Testis (tissue), 3 donors: ENCODE results near the gene MRGPRE. TPM values are rescaled to one million over a fixed set of nuclear protein-coding genes. Genes with fewer than 3 reads are reported as not detected.

Experiments
- DNase-seq: peaks from one replicate; pipeline ENCODE4 v3.0.0-alpha.2; 2019
- H3K27ac ChIP-seq, 2 donors: fragments of 200-600 bp; sonication (generic); one replicate each; pipeline ENCODE4 v1.5.1; 2019
- H3K27me3 ChIP-seq: fragments of 200-600 bp; sonication (generic); one replicate; pipeline ENCODE4 v1.5.1; 2019
- H3K36me3 ChIP-seq: fragments of 200-600 bp; sonication (generic); one replicate; pipeline ENCODE4 v1.5.1; 2017; ENCODE audit warnings: low read depth; ENCODE audit errors: missing control alignments
- H3K4me1 ChIP-seq: fragments of 200-600 bp; sonication (generic); one replicate; pipeline ENCODE4 v1.5.1; 2019
- H3K4me3 ChIP-seq, 2 donors: fragments of 200-600 bp; sonication (generic); one replicate each; pipeline ENCODE4 v1.5.1; 2017 to 2019
- H3K9me3 ChIP-seq: fragments of 200-600 bp; sonication (generic); one replicate; pipeline ENCODE4 v1.5.1; 2017
- POLR2A ChIP-seq: fragments of 450-650 bp; IDR thresholded peaks from one replicate; pipeline ENCODE4 v1.6.1; 2017; ENCODE audit warnings: antibody characterized with exemption, mild to moderate bottlenecking, moderate library complexity
- WGBS, 2 donors: methylation state at CpG; one replicate each; pipeline ENCODE4 v1.1.5; 2018; 5-methylcytosine and 5-hydroxymethylcytosine counted together
- intact Hi-C: fragments of 100-400 bp; cut with DNase I; formaldehyde crosslinking; loops from one replicate; pipeline ENCODE4 v1.15.1; 2023; ENCODE audit warnings: low total_unique reads
- polyA plus RNA-seq: library from polyadenylated mRNA; stranded (reverse); fragments of 350-450 nt; fragmentation: Illumina TruSeq; extraction: RNeasy Lipid Tissue Mini Kit (QIAGEN cat#74804); gene quantifications from one replicate; pipeline ENCODE4 v1.2.3, GENCODE V29; 2014; ENCODE audit warnings: low read depth, low replicate concordance; ENCODE audit not compliant: insufficient read depth
- total RNA-seq, 2 donors: library from RNA; depleted of rRNA; stranded (reverse); fragments of >200 nt; gene quantifications; one replicate each; pipeline ENCODE4 v1.2.3, GENCODE V29; 2016
- TF ChIP-seq, protein P1 (sequence below), 3 experiments: fragments of 450-650 bp in 2 of 3; fragments of 200-600 bp in 1 of 3; sonication (generic) in 1 of 3; IDR thresholded peaks; one replicate each; pipeline ENCODE4 v1.5.1; 2016 to 2019; ENCODE audit warnings: antibody characterized with exemption in 3 of 3, mild to moderate bottlenecking in 2 of 3, moderate library complexity in 1 of 3

MRGPRE gene
- total and polyA plus RNA-seq, 3 donors from 2014 or later = 0.30 to 1.0 (median 0.93) TPM

DNA sequence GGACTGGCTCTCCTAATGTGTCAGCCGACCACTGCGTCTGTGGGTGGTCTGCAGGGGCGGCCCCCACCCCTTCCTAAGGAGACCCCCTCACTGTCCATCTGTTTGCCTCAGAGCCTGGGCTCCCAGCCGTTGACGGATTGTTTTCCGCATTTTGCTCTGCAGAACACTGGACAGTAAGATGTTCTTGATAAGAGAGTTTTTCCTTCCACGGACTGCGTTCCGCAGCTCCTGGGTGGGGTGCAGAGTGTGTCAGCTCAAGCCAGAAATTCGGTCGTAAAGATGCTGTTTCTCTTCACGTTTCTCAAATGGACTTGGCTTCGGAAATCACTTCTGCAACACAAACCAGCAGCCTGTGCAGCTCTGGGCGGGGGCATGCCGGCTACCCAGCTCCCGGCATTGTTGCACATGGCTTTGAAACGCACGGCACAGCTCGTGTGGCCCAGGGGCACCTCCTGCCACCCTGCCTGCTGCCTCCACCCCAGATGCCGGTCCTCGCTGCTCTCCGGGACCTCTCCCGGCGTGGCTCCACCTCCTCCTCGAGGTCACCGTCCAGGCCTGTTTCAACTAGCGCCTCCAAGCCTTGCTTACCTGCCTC, 10.7 kb downstream of the MRGPRE start:
- 38 to 45% methylated on average over 20 to 27 of the region's 27 CpGs for WGBS, 2 donors
- H3K27me3 ChIP-seq = no peaks in the 10 kb centered on the region

DNA sequence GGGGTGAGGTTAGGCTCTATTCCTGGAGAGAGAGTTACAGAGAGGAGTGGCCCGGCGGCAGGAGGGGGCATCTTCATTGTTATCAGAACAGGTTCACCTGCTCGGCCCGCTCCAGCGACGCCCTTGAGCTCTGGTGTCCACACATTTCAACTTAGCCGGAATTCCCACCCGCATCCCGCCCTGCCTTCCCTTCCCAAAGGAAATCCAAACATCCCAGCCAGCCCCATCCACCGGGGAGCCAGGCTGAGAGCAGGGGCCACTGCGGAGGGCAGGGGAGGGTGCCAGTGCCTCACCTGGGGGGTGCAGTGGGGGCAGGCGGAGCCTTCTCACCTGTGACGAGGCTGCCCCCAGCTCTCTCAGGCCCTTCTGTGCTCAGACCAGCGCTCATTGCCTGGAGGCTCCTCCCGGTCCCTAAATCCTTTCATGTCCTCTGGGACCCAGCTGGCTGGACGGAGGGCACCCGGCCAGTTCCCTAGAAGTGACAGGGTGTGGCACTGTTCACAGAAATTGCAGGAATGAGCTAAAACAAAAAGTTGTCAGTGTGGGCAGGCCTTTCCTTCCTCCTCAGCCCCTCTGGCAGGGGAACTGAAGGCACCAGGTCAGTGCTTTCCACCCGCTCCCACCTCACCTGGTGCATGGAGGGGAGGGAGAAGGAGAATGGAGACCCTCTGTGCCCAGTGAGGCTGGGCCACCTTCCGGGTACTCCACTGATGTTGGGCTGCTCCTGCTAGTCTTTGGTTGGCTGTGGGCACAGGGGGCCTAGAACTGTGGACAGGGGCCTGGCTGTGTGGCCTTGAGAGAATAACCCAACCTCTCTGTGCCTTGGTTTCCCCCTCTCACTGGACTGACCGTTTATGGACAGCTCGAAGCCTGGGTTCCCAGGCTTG, 11.5 kb downstream of the MRGPRE start:
- Histone ChIP-seq H3K27me3 (no peaks in the 10 kb centered on the region), H3K27ac (no peak overlapping the region), H3K9me3 (no peaks in the 10 kb centered on the region), H3K36me3 (no peaks in the 10 kb centered on the region), H3K4me3 (no peak overlapping the region), H3K4me1 (no peaks in the 10 kb centered on the region)
- WGBS, 2 donors = 68 to 71% methylated on average over 17 to 21 of the region's 21 CpGs
- DNase-seq = peak; percentile 9
- intact Hi-C loops = no loop called here
- no peak for TF ChIP-seq POLR2A
- TF ChIP-seq, protein P1, sequence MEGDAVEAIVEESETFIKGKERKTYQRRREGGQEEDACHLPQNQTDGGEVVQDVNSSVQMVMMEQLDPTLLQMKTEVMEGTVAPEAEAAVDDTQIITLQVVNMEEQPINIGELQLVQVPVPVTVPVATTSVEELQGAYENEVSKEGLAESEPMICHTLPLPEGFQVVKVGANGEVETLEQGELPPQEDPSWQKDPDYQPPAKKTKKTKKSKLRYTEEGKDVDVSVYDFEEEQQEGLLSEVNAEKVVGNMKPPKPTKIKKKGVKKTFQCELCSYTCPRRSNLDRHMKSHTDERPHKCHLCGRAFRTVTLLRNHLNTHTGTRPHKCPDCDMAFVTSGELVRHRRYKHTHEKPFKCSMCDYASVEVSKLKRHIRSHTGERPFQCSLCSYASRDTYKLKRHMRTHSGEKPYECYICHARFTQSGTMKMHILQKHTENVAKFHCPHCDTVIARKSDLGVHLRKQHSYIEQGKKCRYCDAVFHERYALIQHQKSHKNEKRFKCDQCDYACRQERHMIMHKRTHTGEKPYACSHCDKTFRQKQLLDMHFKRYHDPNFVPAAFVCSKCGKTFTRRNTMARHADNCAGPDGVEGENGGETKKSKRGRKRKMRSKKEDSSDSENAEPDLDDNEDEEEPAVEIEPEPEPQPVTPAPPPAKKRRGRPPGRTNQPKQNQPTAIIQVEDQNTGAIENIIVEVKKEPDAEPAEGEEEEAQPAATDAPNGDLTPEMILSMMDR (IDR thresholded peaks at IDR 0.05) = no peak

More for the DNA sequence above, 10.7 kb downstream of the MRGPRE start:
- Histone ChIP-seq H3K4me3 (no peak overlapping the region), H3K9me3 (no peaks in the 10 kb centered on the region), H3K36me3 (no peaks in the 10 kb centered on the region), H3K4me1 (no peaks in the 10 kb centered on the region), H3K27ac (no peak overlapping the region)
- intact Hi-C loops = no loop called here
- DNase-seq = peak; percentile 25
- no peak for TF ChIP-seq POLR2A

DNA sequence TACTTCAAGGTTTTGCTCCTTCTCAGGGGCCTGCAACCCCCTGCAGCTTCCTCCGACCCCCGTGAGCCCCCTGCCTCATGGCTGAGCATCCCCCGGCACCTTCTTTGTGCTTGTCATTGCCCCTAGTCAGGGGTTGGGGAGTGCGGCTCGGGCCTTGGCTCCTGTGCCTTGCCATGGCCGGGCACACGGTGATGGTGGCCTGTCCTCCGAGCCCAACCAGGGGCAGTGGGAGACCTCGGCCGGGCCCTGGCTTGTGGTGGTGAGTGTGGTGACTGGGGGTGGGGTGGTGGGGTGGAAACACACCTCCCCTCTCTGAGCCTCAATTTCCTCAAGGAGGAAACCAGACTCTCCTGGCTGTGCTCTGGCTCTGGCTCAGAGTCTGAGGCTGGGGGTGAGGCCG, 12.1 kb downstream of the MRGPRE start:
- H3K27ac ChIP-seq = no peak overlapping the region
- DNase-seq = peak; percentile 2
- 72 to 86% methylated on average over 3 to 9 of the region's 11 CpGs for WGBS, 2 donors
- H3K36me3 ChIP-seq = no peaks in the 10 kb centered on the region
- no peaks in the 10 kb centered on the region for H3K27me3 ChIP-seq
- TF ChIP-seq, protein P1 (IDR thresholded peaks at IDR 0.05) = no peak
- TF ChIP-seq POLR2A = no peak
- H3K9me3 ChIP-seq = no peaks in the 10 kb centered on the region
- H3K4me3 ChIP-seq = no peak overlapping the region
- intact Hi-C loops = no loop called here
- no peaks in the 10 kb centered on the region for H3K4me1 ChIP-seq

DNA sequence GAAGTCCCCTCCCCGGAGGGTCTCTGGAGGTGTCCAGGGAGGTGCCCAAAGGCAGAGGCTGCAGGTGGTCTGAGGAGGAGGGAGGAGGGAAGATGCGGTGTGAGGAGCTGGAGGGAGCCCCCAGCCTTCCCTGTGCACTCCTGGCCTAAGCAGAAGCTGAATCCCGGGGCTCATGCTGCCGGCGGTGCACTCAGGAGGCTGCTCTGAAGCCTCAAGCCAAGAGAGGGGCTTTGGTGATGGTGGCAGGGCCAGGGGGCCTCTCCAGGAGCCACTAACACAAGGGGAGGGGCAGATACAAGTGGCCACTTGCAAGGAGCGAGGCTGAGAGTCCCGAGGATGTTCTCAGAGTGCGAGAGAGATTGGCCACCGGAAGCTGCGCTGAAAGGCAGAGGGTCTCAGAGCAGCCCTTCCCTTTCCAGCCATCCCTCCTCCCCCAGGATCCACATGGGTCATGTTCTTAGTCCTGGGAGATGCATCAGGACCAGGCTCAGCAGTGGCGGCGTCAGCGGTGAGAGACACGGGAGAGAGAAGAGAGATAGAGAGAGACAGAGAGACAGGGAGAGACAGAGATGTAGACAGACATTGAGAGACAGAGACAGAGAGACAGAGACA, 12.8 kb downstream of the MRGPRE start:
- intact Hi-C loops = loop anchor here (10.0 kb wide), 1 partner anchor 115 kb away; no protein-coding TSS in a partner anchor
- H3K36me3 ChIP-seq = no peaks in the 10 kb centered on the region
- no peaks in the 10 kb centered on the region for H3K9me3 ChIP-seq
- no peak for TF ChIP-seq POLR2A
- TF ChIP-seq, protein P1 (IDR thresholded peaks at IDR 0.05) = no peak
- H3K27ac ChIP-seq = no peak overlapping the region
- H3K4me3 ChIP-seq = no peak overlapping the region
- DNase-seq = peak; percentile 2
- no peaks in the 10 kb centered on the region for H3K27me3 ChIP-seq
- H3K4me1 ChIP-seq = no peaks in the 10 kb centered on the region
- whole genome bisulfite sequencing, 2 donors = 72 to 79% methylated on average over 12 to 14 of the region's 14 CpGs
